GM10248 (cell line): ENCODE results near the gene RNF214.

ENCODE experiments used
- CTCF ChIA-PET: fragments of 300-600 bp; sonication (Branson Sonifier 250); formaldehyde crosslinking; extraction: SDS; loops from one replicate; lab custom pipeline; 2021; ENCODE audit warnings: antibody characterized with exemption; lab: Yijun Ruan, JAX
- POLR2A ChIA-PET: fragments of 350-650 bp; sonication (Branson Sonifier 250); formaldehyde crosslinking; extraction: SDS; loops from one replicate; lab custom pipeline; 2020; ENCODE audit warnings: antibody characterized with exemption; lab: Yijun Ruan, JAX
- DNase-seq: peaks from one replicate; pipeline ENCODE4 v3.0.0; 2012; ENCODE audit errors: extremely low spot score
- TF ChIP-seq, protein P1 (sequence below): IDR thresholded peaks from 2 replicates; pipeline ENCODE4 v1.5.1; 2012; ENCODE audit warnings: mild to moderate bottlenecking, low read depth; ENCODE audit errors: extremely low read depth, missing control alignments, control extremely low read depth

The RNF214 gene

DNA sequence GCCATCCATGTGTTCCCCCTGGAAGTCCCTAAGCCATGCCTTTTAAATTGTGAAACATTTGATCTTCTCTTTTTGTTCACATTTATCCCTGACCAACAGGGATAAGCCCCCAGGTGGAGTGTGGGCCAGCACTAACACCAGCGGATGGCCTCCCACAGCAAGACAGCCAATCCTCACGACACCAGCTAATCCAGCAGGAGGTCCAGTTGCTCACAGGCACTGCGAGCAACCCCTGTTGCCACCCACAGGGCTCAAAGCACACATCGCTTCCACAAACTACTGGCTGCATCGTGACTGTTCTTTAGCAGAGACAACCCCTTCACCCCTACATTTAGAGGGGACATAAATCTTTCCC is 2.6 kb upstream of the RNF214 start:
- POLR2A ChIA-PET: interaction anchor here (0.9 to 1.4 kb wide), 2 partner anchors 52 to 376 kb away, joined by 3 read pairs; partner anchors contain the start of gene SIDT2
- TF ChIP-seq, protein P1, sequence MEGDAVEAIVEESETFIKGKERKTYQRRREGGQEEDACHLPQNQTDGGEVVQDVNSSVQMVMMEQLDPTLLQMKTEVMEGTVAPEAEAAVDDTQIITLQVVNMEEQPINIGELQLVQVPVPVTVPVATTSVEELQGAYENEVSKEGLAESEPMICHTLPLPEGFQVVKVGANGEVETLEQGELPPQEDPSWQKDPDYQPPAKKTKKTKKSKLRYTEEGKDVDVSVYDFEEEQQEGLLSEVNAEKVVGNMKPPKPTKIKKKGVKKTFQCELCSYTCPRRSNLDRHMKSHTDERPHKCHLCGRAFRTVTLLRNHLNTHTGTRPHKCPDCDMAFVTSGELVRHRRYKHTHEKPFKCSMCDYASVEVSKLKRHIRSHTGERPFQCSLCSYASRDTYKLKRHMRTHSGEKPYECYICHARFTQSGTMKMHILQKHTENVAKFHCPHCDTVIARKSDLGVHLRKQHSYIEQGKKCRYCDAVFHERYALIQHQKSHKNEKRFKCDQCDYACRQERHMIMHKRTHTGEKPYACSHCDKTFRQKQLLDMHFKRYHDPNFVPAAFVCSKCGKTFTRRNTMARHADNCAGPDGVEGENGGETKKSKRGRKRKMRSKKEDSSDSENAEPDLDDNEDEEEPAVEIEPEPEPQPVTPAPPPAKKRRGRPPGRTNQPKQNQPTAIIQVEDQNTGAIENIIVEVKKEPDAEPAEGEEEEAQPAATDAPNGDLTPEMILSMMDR: no peak
- CTCF ChIA-PET: interaction anchor here (1.4 to 9.2 kb wide), 6 partner anchors 8 to 440 kb away, joined by 3 to 118 read pairs (median 16); partner anchors contain the start of genes APOA5, PAFAH1B2 and SIDT2
- no peak for DNase-seq

GRCh38 chr11:117230286-117230961 is 2.0 kb upstream of the RNF214 start:
- DNase-seq: peak; percentile 37
- TF ChIP-seq, protein P1: no peak
- POLR2A ChIA-PET: interaction anchor here (0.6 to 1.4 kb wide), 5 partner anchors 42 to 377 kb away, joined by 3 to 5 read pairs (median 3); partner anchors contain the start of genes PAFAH1B2 and SIDT2
- CTCF ChIA-PET: interaction anchor here (1.3 to 9.2 kb wide), 9 partner anchors 9 to 495 kb away, joined by 3 to 118 read pairs (median 9); partner anchors contain the start of genes APOA5, PAFAH1B2 and SIDT2

GRCh38 chr11:117230999-117231841 is 1.3 kb upstream of the RNF214 start:
- TF ChIP-seq, protein P1: no peak
- ChIA-PET CTCF (interaction anchor here (0.8 to 9.2 kb wide), 17 partner anchors 9 to 496 kb away, joined by 3 to 118 read pairs (median 4); partner anchors contain the start of genes APOA5, PAFAH1B2 and SIDT2), POLR2A (interaction anchor here (0.6 to 0.9 kb wide), 3 partner anchors 43 to 233 kb away, joined by 3 to 5 read pairs (median 4); partner anchors contain the start of gene PAFAH1B2)
- DNase-seq: peak; percentile 34

- no peak for DNase-seq
- POLR2A ChIA-PET: no interaction called here
- CTCF ChIA-PET: interaction anchor here (0.8 to 9.2 kb wide), 15 partner anchors 8 to 497 kb away, joined by 3 to 118 read pairs (median 4); partner anchors contain the start of genes APOA5, PAFAH1B2 and SIDT2
- TF ChIP-seq, protein P1: no peak
These were observed 704 bp upstream of the RNF214 start, which contains the start of gene PCSK7 for GRCh38 chr11:117231842-117232091. PCSK7 (minus strand) TSS chr11:117232073; CDS start chr11:117229844, 2,229 bp downstream.

DNA sequence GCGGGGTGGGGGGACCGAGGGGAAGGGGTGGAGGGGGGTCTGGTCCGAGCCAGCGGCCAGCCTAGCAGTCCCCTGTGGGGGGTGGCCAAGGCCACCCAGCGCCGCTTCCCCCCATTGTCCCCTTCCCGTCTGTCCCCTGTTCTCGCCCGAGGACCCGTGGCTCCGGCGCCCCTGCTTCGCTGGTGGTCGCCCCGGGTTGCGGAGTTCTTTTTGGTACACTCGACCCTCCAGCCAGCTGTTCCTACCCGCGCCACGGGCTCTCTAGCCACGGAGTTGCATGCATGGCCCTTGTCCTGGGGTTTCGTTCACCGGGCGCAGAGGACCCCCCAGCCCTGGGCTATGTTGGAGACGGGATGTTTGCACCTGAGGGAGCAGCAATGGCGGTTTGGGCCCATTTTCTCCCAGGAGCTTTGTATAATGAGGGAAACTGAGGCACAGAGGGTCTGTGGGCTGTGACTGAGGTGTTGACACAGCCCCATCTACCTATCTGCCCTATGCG is 489 bp downstream of the RNF214 start:
- ChIA-PET CTCF (interaction anchor here (3.9 kb wide), 1 partner anchor 11 kb away, joined by 17 read pairs; no protein-coding TSS in a partner anchor), POLR2A (no interaction called here)
- peak; percentile 54 for DNase-seq
- TF ChIP-seq, protein P1: no peak

- ChIA-PET CTCF (interaction anchor here (1.0 to 4.9 kb wide), 2 partner anchors 12 to 58 kb away, joined by 3 to 19 read pairs; no protein-coding TSS in a partner anchor), POLR2A (no interaction called here)
- TF ChIP-seq, protein P1: no peak
- no peak for DNase-seq
These were observed 5.8 kb downstream of the RNF214 start for GRCh38 chr11:117238221-117238620.
